Measurements from ENCODE around the gene ARHGAP10.

The ARHGAP10 gene

GRCh38 chr4:147965056-147965455, 233.2 kb downstream of the ARHGAP10 start:
- DNase-seq (ENCODE audit: low read depth): no peak
- no peak for TF ChIP-seq MAX (IDR thresholded peaks at IDR 0.05; ENCODE audit: low read depth, low read length)
- TF ChIP-seq POLR2A (IDR thresholded peaks at IDR 0.05; ENCODE audit: extremely low read depth, insufficient read length): no peak
- no peak for TF ChIP-seq CTCF (IDR thresholded peaks at IDR 0.05; ENCODE audit: low read depth, low read length)
- TF ChIP-seq MYC (IDR thresholded peaks at IDR 0.05; ENCODE audit: low read depth, low read length): no peak

GRCh38 chr4:147965873-147966272, 234.0 kb downstream of the ARHGAP10 start:
- no peak overlapping the region for H3K4me3 ChIP-seq (ENCODE audit: low read depth, low read length)
- TF ChIP-seq POLR2A (IDR thresholded peaks at IDR 0.05; ENCODE audit: extremely low read depth, insufficient read length): no peak
- no peak for TF ChIP-seq CTCF (IDR thresholded peaks at IDR 0.05; ENCODE audit: low read depth, low read length)
- no peak for TF ChIP-seq MAX (IDR thresholded peaks at IDR 0.05; ENCODE audit: low read depth, low read length)
- TF ChIP-seq MYC (IDR thresholded peaks at IDR 0.05; ENCODE audit: low read depth, low read length): no peak
- DNase-seq (ENCODE audit: low read depth): no peak

More at GRCh38 chr4:147965056-147965455, 233.2 kb downstream of the ARHGAP10 start:
- no peak overlapping the region for H3K4me3 ChIP-seq (ENCODE audit: low read depth, low read length)

- no peak for DNase-seq (ENCODE audit: low read depth)
- no peak overlapping the region for H3K4me3 ChIP-seq (ENCODE audit: low read depth, low read length)
- no peak for TF ChIP-seq POLR2A (IDR thresholded peaks at IDR 0.05; ENCODE audit: extremely low read depth, insufficient read length)
Measured at GRCh38 chr4:147968641-147969040, 236.8 kb downstream of the ARHGAP10 start.

GRCh38 chr4:147969573-147970385, 237.9 kb downstream of the ARHGAP10 start:
- no peak overlapping the region for H3K4me3 ChIP-seq (ENCODE audit: low read depth, low read length)
- TF ChIP-seq POLR2A (IDR thresholded peaks at IDR 0.05; ENCODE audit: extremely low read depth, insufficient read length): no peak
- TF ChIP-seq MAX (IDR thresholded peaks at IDR 0.05; ENCODE audit: low read depth, low read length): no peak
- no peak for TF ChIP-seq CTCF (IDR thresholded peaks at IDR 0.05; ENCODE audit: low read depth, low read length)
- TF ChIP-seq MYC (IDR thresholded peaks at IDR 0.05; ENCODE audit: low read depth, low read length): no peak
- no peak for DNase-seq (ENCODE audit: low read depth)

- no peak for DNase-seq (ENCODE audit: low read depth)
- H3K4me3 ChIP-seq (ENCODE audit: low read depth, low read length): no peak overlapping the region
- no peak for TF ChIP-seq POLR2A (IDR thresholded peaks at IDR 0.05; ENCODE audit: extremely low read depth, insufficient read length)
- TF ChIP-seq MAX (IDR thresholded peaks at IDR 0.05; ENCODE audit: low read depth, low read length): no peak
- TF ChIP-seq CTCF (IDR thresholded peaks at IDR 0.05; ENCODE audit: low read depth, low read length): no peak
- TF ChIP-seq MYC (IDR thresholded peaks at IDR 0.05; ENCODE audit: low read depth, low read length): no peak
Measured at GRCh38 chr4:147971116-147971515, 239.2 kb downstream of the ARHGAP10 start.

- TF ChIP-seq CTCF (IDR thresholded peaks at IDR 0.05; ENCODE audit: low read depth, low read length): no peak
- TF ChIP-seq POLR2A (IDR thresholded peaks at IDR 0.05; ENCODE audit: extremely low read depth, insufficient read length): no peak
- TF ChIP-seq MYC (IDR thresholded peaks at IDR 0.05; ENCODE audit: low read depth, low read length): no peak
- no peak for TF ChIP-seq MAX (IDR thresholded peaks at IDR 0.05; ENCODE audit: low read depth, low read length)
- no peak overlapping the region for H3K4me3 ChIP-seq (ENCODE audit: low read depth, low read length)
- no peak for DNase-seq (ENCODE audit: low read depth)
Measured at GRCh38 chr4:147975325-147975724, 243.4 kb downstream of the ARHGAP10 start.

All from NB4 (cell line).